GM04504 (cell line): ENCODE data around the gene GRK3.

Experiments
- DNase-seq: peaks from one replicate; pipeline ENCODE4 v3.0.0-alpha.2; 2012; ENCODE audit warnings: low read depth

GRK3 gene

DNA sequence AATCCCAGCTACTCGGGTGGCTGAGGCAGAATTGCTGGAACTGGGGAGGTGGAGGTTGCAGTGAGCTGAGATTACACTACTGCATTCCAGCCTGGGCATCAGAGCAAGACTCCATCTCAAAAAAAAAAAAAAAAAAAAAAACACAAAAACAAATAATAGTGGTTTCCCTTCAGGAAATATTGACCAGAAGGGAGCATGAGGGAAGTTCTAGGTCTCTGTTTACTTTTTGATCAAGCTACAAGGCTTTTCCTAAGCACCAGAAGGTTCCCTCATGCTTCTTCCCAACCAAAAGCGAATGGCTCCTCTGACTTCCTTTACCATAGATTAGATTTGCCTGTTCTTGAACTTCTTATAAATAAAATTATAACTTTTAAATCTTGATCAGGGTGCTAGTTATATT is 195.8 kb downstream of the GRK3 start:
- DNase-seq = no peak

DNA sequence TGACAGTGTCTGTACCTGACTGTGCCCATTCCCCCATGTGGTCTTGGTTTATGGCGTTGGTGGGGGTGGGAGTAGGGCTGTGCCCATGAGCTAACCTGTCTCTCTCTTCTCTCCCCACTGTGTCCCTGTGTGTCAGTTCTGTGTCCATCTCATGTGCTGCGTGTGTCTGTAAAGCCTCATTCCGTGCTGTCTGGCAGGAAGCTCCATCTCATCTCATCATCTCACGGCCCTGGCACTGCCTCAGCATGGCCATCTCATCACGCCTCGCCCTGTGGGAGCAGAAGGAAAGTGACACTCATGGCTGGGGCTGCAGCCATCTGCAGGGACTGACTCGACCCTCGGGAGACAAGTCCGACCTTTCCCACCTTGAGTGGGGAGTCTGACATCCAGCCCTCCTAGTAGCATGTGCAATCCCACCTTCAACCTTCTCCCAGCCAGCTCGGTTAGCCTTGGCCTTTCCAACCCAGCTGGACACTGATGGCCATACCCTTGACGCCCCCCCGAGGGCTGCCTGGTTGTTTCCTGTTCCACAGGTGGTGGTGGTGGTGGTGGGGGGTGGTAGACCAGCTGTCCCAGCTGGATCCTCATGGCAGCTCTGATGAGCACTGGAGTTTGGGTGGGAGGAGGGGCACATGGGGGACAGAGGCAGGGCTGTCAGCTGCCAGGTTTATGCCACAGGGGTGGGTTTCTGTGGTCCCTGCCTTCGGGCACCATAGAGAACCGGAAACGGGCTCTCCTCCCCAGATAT is 196.5 kb downstream of the GRK3 start:
- no peak for DNase-seq

DNA sequence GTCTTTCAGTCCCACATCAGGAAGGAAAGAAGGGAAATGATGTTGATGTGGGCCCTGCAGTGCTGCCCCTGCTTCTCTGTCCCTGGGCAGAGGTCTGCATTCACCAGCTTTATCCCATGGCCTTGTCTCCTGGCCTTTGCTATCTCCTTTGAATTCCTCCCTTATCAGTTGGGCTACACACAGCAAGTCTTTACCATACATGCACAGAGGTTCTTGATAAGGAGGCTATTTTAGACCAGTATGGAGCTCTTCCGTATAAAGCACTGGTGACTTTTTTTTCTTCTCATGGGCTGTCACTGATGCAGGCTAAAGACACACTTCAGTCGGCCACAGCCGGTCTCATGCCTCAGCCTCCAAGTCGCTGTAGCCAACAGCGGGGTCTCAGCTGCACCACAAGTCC is 197.7 kb downstream of the GRK3 start:
- no peak for DNase-seq

DNA sequence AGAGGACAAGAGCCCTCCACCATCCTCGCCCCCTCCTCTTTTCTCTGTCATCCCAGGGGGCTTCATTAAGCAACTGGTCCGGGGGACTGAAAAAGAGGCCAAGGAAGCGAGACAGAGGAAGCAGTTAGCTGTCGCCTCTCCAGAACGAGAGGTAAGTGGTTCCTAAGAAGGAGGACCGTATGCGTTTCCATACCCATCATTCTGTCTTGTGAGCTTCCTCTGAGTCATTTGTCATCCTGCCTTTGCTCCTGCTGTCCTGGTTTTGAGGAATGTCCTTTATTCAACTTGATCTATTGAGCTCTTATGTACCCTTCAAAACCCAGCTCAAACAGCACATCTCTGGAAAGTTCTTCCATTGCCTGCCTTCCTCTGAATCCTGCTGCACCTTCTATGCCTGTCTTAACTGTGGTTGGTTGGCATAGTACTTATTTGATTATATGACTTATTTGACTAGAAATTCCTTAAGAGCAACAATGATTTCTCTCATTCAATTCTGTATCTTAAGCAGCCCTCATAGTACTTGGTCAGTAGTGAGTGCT is 198.8 kb downstream of the GRK3 start:
- no peak for DNase-seq

DNA sequence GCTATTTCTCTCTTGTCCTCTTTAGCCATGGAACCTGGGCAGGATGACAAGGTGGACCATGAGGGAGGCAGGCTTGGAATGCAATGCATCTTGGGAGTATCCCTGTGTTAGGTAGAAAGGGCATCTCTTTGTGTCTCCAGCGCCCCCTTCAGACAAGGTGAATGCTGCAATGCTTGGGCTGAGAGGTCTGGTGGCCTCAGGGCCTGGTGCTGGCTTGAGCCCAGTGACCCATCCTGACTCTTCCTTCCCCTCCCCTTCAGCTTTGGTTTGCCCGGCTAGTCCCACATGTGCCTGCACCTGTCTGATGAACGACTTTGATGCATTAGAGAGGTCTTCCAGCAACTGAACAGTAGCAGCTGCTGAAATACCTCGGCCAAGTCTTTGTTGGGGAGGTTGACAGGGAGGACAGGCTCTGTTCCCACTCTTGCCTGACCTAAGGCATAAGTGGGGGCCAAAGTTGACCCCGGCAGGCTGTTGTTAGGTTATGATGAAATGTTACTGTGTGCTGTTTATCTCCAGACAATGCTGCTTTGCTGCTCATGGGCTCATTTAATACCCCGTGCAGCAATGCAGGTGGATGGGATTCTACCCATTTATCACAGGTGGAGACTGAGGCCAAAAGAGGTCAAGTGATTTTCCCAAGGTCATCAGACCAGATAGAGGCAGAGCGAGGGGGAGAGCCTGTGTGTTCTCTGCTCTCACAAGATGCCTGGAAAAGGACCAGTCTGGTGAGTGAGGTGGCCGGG is 200.0 kb downstream of the GRK3 start:
- DNase-seq = no peak

DNA sequence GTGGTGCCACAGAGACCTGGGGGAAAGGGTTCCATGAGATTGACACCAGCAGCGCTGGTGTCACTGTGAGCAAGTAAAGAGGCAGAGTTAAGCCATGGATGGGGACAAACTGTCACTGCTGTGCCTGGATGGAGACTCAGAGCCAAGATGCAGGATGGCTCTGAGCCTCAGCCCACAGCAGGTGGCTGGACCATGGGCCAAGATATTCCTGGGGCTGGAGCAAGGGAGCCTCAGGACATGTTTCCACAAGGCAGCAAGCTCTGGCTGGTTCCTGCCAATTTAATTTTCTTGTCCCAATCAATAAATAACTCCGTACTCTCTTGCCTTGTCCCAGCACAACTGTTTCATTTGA is 200.5 kb downstream of the GRK3 start:
- no peak for DNase-seq

DNA sequence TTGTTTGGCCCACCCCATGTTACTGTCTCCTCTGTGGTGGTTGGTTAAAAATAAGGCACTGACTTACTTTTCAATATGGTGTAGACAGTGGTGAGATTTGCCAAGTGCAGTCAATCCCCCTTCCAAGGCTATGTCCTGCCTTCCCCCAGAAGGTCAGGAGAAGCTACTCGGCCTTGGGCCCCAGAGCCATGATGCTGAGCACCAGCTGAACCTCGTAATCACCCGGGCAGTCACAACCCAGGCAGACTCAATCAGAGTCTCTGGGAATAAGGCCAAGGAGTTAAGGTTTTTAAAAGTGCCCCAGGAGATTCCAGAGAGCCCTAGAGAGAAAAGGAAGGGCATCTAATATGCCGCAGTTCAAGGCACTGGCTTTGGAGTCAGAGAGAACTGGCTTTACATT is 201.3 kb downstream of the GRK3 start:
- DNase-seq = no peak

DNA sequence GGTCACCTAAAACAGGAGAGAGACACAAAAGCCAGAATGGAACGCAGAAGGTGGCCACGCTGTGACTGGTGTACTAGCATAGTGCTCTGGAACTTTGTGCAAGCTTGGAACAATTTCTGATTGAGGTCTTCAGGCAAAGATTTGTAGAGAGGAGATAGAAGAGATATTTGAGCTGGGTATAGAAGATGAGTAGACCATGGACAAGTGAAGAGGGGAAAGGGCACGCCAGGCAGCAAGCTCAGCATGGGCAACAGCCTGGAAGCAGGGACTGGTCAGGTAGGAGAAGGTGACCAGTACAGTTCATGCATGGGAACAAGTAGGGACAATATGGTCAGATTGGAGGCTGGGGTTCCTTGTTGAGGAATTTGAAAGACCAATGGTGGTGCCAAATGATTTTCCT is 201.9 kb downstream of the GRK3 start:
- DNase-seq = no peak

DNA sequence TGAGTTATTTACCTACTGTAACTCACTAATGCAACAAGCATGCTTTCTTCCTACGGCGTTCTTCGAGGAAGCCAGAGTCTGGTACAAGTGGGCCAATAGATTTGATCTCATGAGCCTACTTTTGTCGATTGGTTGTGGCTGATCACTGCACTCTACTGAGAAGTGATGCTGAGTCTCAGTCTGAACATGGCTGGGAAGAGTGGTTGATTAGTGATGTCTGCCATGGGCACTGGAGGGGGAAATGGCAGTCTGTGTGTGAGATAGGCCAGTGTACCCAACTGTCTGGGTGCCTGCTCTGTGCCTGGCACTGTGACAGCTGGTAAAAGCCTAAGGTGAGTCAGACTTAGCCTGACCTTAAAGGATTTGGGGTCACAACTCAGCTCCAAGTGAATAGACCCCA is 205.9 kb downstream of the GRK3 start:
- DNase-seq = no peak

DNA sequence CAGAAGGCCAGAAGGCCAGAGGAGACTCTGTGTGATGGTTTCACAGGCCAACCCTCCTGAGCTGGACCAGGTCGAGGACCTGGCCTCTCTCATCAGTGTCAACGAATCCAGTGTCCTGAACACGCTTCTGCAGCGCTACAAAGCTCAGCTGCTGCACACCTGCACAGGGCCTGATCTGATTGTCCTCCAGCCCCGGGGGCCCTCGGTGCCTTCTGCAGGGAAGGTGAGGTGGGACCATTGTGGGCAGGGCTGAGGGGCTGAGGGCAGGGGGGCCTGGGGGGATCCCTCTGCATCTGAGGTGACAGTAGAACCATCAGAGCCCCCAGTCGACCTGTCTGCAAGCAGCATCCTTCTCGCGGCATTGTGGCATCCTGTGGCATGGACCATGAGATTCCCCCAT is 207.8 kb downstream of the GRK3 start:
- DNase-seq = no peak

DNA sequence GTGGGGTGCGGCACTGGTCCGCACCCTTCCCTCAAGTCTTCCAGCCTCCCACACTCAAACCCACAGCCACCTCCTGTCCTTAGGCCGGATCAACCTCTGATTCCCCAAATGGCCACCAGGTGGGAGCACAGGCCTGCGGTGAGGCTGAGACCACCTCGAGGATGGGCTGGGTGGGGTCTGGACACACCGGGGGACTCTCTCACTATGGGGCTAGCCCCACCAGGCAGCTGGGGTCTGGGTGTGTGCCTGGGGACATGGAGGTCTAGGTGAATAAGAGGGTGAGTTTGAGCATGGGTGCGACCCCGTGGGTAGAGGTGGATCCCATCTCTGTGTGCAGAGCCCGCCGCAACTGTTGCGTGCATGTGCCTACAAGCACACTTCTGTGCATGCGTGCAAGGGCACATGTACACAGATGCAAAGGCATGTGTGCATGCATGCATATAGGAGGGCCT is 210.1 kb downstream of the GRK3 start:
- no peak for DNase-seq

DNA sequence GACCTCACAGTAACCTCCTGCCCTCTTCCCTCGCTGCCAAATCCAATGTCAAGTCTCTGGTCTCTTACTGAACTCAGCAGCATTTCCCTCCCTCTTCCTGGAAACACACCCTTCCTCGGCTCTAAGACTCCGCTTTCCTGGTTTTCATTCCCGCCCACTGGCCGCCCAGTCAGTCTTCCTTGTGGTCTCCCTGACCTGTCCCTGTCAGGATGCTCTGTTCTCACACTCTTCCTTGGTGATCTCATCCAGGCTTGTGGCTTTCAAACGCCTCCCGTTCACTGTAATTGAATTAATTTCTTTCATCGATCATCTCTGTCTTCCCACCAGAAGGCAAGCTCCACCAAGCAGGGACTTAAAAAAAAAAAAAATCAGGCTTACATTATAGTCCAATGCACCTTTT is 211.1 kb downstream of the GRK3 start:
- no peak for DNase-seq

DNA sequence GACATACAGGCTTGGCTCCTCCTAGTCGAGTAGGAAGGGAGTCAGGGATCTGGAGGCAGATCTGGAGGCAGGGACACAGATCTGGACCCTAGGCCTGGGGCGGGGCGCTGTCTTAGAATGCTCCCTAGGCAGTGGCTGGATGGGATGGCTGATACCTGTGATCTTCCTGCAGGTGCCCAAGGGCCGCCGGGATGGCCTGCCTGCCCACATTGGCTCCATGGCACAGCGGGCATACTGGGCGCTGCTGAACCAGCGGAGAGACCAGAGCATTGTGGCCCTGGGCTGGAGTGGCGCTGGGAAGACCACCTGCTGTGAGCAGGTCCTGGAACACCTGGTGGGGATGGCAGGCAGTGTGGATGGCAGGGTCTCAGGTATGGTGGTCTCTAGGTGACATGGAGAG is 212.9 kb downstream of the GRK3 start:
- DNase-seq = no peak

DNA sequence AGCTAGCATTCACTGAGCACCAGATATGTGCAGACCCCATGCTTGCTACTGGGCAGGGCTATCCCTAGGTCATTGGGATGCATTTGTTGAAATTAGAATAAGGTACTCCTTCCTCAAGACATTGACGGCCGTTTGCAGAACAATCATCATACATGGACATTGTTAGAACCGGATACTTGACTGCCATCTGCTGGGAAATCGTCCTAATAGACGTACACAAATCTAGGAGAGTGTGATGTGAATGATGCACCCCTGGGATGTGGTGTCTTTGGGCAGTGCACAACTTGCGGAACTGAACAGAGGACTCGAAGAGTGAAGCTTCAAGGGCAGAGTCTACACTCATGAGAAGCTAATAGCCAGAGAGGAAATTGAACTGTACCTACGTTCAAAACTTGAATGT is 213.4 kb downstream of the GRK3 start:
- peak; percentile 15 for DNase-seq
